ENCODE data around the gene TMA16.
A peak's percentile ranks its signal among the peaks of the same experiment; 100 is the strongest.
"Not testable (repeated sequence)": the region's sequence is repeated elsewhere in the genome, so short reads cannot be mapped to it uniquely, and the experiment has no call there.

The TMA16 gene

GRCh38 chr4:163494360-163495241 is at the start of gene TMA16:
TSS of gene TMA16 (plus strand) at chr4:163494690. CDS start at chr4:163494802, 112 bp downstream.
- DNase-seq (ENCODE audit: low read depth in 1 of 2, low spot score in 1 of 2) = peak; percentile 55 to 67

- DNase-seq (ENCODE audit: low read depth in 1 of 2, low spot score in 1 of 2) = not testable (repeated sequence)
Observed at GRCh38 chr4:163447023-163447422, 47.5 kb upstream of the TMA16 start.

DNA sequence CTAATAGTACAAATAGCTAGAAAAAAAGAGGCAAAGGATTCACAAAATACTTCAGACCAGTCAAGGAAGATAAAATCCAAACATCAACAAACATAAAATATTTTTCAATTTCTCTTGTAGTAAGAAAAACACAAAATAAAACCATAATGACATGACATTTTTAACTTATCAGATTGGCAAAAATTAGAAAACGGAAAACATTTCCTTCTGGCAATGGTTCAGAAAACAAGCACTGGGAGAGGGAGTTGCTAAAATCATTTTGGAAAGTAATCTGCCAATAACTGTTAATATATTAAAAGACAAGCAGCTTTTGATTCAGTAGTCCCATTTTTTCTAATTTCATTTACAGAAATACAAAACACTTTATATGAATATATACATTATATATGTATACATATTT is 47.0 kb upstream of the TMA16 start:
- no peak for DNase-seq (ENCODE audit: low read depth in 1 of 2, low spot score in 1 of 2)

- DNase-seq (ENCODE audit: low read depth in 1 of 2, low spot score in 1 of 2) = no peak
Observed at GRCh38 chr4:163448540-163449203, 45.8 kb upstream of the TMA16 start.

- DNase-seq (ENCODE audit: low read depth in 1 of 2, low spot score in 1 of 2) = no peak
Observed at GRCh38 chr4:163462556-163462955, 31.9 kb upstream of the TMA16 start.

GRCh38 chr4:163467082-163467770 is 27.3 kb upstream of the TMA16 start:
- DNase-seq (ENCODE audit: low read depth in 1 of 2, low spot score in 1 of 2) = no peak

DNA sequence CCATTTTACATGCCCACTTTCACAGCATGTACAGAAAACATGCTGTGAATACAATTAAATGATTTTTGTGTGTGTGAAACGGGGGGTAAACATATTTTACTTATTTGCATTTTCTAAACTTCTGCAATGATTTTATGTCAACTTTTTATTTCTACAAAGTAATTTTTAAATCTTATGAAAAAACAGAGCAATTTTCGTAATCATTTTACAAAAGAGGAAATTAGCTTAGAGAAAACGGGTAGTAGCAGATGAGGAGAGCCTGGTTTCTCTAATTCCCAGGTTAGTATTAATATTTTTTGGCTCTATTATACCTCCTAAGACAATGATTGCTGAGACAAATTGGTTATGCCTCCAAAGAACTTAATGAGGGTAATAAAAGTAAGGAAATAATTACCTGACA is 24.1 kb upstream of the TMA16 start:
- no peak for DNase-seq (ENCODE audit: low read depth in 1 of 2, low spot score in 1 of 2)

DNA sequence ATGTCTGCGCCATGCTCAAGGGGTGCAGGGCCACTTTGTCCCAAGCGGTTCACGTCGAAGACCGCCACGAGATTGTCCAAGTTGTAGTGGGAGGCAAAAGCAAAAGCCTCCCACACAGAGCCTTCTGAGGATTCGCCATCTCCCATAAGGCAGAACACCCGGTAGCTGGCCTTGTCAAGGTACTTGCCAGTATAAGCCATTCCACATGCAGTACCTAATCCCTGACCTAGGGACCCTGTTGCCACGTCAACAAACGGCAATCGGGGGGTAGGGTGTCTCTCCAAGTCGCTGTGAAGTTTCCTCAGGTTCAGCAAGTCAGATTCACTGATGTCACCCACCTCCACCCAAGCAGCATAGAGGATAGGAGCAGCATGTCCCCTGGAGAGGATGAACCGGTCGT is 21.4 kb upstream of the TMA16 start:
- no peak for DNase-seq (ENCODE audit: low read depth in 1 of 2, low spot score in 1 of 2)

- no peak for DNase-seq (ENCODE audit: low read depth in 1 of 2, low spot score in 1 of 2)
Observed at GRCh38 chr4:163473576-163473975, 20.9 kb upstream of the TMA16 start, which contains the start of gene TKTL2. TSS of gene TKTL2 (minus strand) at chr4:163473754. CDS start at chr4:163473734, 20 bp downstream.

GRCh38 chr4:163474027-163474426 is 20.5 kb upstream of the TMA16 start:
- no peak for DNase-seq (ENCODE audit: low read depth in 1 of 2, low spot score in 1 of 2)

DNA sequence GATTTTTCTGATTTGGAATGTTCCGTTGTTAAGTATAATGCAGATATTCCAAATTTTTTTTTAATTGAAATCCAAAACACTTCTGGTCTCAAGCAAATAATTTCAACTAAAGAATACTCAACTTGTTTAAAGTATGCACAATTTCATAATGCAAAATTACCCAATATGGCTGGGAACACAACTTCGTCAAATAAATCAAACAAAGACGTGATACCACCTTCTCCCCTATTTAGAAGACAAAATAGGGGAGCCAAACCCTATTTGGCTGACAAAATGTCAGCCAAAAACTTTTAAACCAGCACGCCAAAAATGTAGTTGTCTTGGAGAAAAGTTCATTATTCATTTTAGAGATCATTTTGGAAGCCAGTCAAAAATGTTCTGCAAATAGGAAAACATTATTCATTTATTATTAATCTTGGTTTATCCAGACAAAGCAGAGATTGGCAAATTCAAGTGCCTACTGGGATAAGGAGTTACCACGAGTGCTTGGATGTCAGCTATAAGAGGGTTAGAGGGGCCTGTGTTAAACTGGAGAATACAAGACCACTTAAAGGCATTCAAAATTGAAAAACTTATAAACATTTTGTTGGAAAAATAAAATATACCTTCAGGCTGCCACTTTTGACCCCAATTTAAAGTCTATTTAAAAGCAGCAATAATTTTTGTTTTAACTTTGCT is 17.6 kb upstream of the TMA16 start:
- no peak for DNase-seq (ENCODE audit: low read depth in 1 of 2, low spot score in 1 of 2)

DNA sequence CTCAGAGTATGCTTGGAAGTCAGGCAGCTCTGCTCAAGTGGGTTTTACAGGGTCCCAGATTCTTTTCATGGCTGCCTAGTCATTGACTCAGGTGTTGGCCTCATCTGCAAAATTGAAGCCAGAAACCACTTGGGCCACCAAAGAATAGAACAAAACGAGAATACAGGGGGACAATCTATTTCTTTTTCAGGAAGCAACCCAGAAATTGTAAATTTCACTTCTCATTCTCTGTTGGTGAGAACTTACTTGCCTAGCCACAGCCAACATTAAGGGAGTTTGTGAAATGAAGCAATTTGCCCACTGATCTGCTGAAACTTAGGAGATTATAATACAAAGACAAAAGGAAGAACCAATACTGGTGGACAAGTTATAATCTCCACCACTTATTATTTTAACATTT is 12.3 kb upstream of the TMA16 start:
- no peak for DNase-seq (ENCODE audit: low read depth in 1 of 2, low spot score in 1 of 2)

- DNase-seq (ENCODE audit: low read depth in 1 of 2, low spot score in 1 of 2) = no peak
Observed at GRCh38 chr4:163484906-163485305, 9.6 kb upstream of the TMA16 start.

DNA sequence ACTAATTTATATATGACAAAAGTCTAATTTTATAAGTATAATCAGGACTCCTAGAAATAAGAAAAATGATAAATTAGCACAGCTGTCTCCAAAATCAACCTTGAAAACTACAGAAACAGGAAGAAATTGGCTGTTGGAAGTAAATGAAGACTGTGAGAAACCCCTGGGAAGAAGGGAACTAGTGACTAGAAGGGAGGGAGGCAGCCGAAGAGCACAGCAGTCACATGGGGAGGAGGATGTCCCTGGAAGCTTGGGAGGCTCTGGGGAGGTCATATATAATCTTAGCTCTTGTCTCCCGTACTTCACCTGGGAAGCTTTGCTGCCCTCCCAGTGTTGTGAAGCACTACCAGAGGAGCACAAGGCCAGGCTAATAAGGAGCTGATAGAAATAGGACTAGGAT is 8.9 kb upstream of the TMA16 start:
- DNase-seq (ENCODE audit: low read depth in 1 of 2, low spot score in 1 of 2) = no peak

DNA sequence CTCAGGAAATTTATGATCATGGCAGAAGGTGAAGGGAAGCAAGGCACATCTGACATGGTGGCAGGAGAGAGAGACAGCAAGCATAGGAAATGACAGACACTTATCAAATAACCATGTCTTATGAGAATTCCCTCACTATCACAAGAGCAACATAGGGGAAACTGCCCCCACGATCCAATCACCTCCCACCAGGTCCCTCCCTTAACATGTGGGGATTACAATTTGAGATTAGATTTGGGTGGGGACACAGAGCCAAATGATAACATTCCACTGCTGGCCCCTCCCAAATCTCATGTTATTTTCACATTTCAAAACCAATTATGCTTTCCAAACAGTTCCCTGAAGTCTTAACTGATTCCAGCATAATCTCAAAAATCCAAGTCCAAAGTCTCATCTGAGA is 8.2 kb upstream of the TMA16 start:
- no peak for DNase-seq (ENCODE audit: low read depth in 1 of 2, low spot score in 1 of 2)

DNA sequence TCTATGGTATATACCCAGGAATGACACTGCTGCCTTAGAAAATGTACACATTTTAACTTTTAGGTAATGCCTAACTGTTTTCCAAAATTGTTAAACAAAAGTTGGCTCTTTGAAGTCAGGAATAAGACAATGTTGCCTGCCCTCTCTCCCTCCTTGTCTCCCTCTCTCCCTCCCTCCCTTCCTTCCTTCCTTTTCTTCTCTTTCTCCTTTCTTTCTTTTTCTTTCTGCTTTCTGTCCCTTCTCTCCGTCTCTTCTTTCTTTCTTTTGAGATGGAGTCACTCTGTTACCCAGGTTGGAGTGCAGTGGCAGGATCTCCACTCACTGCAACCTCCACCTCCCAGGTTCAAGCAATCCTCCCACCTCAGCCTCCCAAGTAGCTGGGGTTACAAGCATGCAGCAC is 4.6 kb upstream of the TMA16 start:
- no peak for DNase-seq (ENCODE audit: low read depth in 1 of 2, low spot score in 1 of 2)

DNA sequence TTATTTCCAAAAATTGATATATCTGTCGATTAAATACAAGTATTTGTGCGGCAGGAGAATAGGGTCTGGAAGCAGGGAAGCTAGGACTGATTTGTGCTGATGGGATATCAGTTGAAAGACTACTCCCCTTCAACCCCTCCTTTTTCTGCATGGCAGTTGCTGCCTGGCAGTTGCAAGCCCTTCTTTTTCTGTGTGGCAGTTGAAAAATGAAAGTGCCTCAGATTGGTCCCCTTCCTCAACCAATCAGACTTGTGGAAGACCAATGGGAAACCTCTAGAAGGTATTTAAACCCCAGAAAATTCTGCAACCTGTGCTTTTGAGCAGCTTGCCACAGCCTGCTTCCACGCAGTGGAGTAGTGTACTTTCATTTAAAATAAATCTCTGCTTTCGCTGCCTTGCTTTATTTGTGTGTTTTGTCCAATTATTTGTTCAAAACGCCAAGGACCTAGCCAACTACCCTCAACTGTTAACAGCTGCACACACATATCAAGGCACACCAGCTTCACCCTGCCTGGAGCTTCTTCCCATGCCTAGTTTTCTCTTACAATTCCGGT is 1.5 kb upstream of the TMA16 start:
- DNase-seq (ENCODE audit: low read depth in 1 of 2, low spot score in 1 of 2) = no peak

- DNase-seq (ENCODE audit: low read depth in 1 of 2, low spot score in 1 of 2) = no peak
Observed at GRCh38 chr4:163493643-163494359, 689 bp upstream of the TMA16 start.

- DNase-seq (ENCODE audit: low read depth in 1 of 2, low spot score in 1 of 2) = no peak
Observed at GRCh38 chr4:163495900-163496299, 1.4 kb downstream of the TMA16 start.

DNA sequence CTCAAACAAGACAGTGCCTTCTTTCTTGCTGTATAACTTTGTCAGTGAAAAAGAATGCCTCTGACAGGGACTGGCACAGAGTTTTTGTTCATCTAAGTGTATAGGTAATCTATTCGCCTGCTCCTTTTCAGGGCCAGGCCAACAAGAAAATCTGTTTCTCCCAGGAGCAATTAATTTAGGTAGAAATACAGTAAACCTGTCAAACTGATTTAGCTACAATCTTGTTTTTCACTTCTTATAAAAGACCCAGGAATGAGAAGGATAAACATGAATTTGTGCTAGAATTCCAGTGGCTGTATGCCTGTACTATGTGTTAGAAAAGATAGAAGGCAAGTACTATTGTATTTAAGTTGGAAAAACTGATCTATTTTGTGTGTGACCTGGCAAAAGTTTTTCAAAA is 6.1 kb downstream of the TMA16 start:
- DNase-seq (ENCODE audit: low read depth in 1 of 2, low spot score in 1 of 2) = no peak

All from activated T-helper 1 cell treated with anti-CD3 and anti-CD28 coated beads, Interleukin-2, amount 50 U/mL, for 16 hours (primary cell).